MCF 10A (cell line): ENCODE results near the gene DEPP1. TPM values are rescaled to one million over a fixed set of nuclear protein-coding genes. Genes with fewer than 3 reads are reported as not detected.

Experiments used
- BruUV-seq: library from RNA; stranded (reverse); fragments of 400-500 nt; replicated peaks from 2 replicates; lab custom pipeline; 2021; lab: Mats Ljungman, UMichigan
- CTCF ChIA-PET: fragments of 300-600 bp; sonication (Branson Sonifier 250); formaldehyde crosslinking; extraction: SDS; loops from one replicate; lab custom pipeline; 2021; ENCODE audit warnings: antibody characterized with exemption, inconsistent platforms; lab: Yijun Ruan, JAX
- POLR2A ChIA-PET: fragments of 300-600, 350-650 bp; sonication (Branson Sonifier 250); formaldehyde crosslinking; extraction: SDS; loops from one replicate; lab custom pipeline; 2020; ENCODE audit warnings: antibody characterized with exemption, inconsistent platforms; lab: Yijun Ruan, JAX
- DNase-seq: peaks from one replicate; pipeline ENCODE4 v3.0.0-alpha.2; 2018; ENCODE audit not compliant: unreplicated experiment
- H3K27ac Mint-ChIP-seq: one replicate; pipeline ENCODE4 v1.8.0; 2022; ENCODE audit warnings: mild to moderate bottlenecking, low read depth, mixed read lengths; ENCODE audit not compliant: unreplicated experiment
- H3K27me3 Mint-ChIP-seq: one replicate; pipeline ENCODE4 v1.8.0; 2022; ENCODE audit warnings: mixed read lengths; ENCODE audit not compliant: insufficient read depth, unreplicated experiment
- H3K36me3 Mint-ChIP-seq: one replicate; pipeline ENCODE4 v1.8.0; 2022; ENCODE audit warnings: mild to moderate bottlenecking, moderate library complexity, mixed read lengths; ENCODE audit not compliant: insufficient read depth, unreplicated experiment
- H3K4me1 Mint-ChIP-seq: one replicate; pipeline ENCODE4 v1.8.0; 2022; ENCODE audit warnings: mixed read lengths; ENCODE audit not compliant: insufficient read depth, unreplicated experiment
- H3K4me3 Mint-ChIP-seq: one replicate; pipeline ENCODE4 v1.8.0; 2022; ENCODE audit warnings: mild to moderate bottlenecking, moderate library complexity, mixed read lengths; ENCODE audit not compliant: unreplicated experiment
- H3K9me3 Mint-ChIP-seq: one replicate; pipeline ENCODE4 v1.8.0; 2022; ENCODE audit warnings: mixed read lengths; ENCODE audit not compliant: unreplicated experiment
- CTCF ChIP-seq: fragments of 200-600 bp; IDR thresholded peaks from one replicate; pipeline ENCODE4 v1.8.0; 2022; ENCODE audit warnings: antibody characterized with exemption, mild to moderate bottlenecking; ENCODE audit not compliant: unreplicated experiment
- intact Hi-C: fragments of 100-400 bp; cut with micrococcal nuclease; formaldehyde crosslinking; loops from 2 replicates; pipeline ENCODE4 v1.14.1; 2022
- total RNA-seq: library from RNA; stranded (reverse); gene quantifications from 2 replicates; pipeline ENCODE4 v1.2.3, GENCODE V29; 2022

Gene DEPP1
- total RNA-seq, 1 experiment from 2014 or later, result 0.84 TPM

GRCh38 chr10:44955413-44956070 lies 23.1 kb downstream of the DEPP1 start:
- CTCF ChIA-PET, result no interaction called here
- Mint-ChIP-seq H3K36me3 (no peaks in the 10 kb centered on the region), H3K4me1 (peaks cover 9% of the 10 kb centered on the region), H3K27me3 (no peaks in the 10 kb centered on the region), H3K4me3 (no peak overlapping the region), H3K27ac (no peak overlapping the region), H3K9me3 (no peaks in the 10 kb centered on the region)
- intact Hi-C loops, result no loop called here
- POLR2A ChIA-PET, result no interaction called here
- DNase-seq, result no peak
- no TSS peak for BruUV-seq
- no peak for TF ChIP-seq CTCF

- BruUV-seq, result no TSS peak
- H3K4me1 Mint-ChIP-seq, result peaks cover 9% of the 10 kb centered on the region
Measured at GRCh38 chr10:44954962-44955361, 23.6 kb downstream of the DEPP1 start.

GRCh38 chr10:44954042-44954441 lies 24.6 kb downstream of the DEPP1 start:
- H3K36me3 Mint-ChIP-seq, result no peaks in the 10 kb centered on the region
- BruUV-seq, result no TSS peak
- no peak overlapping the region for H3K27ac Mint-ChIP-seq
- H3K4me1 Mint-ChIP-seq, result peaks cover 9% of the 10 kb centered on the region
- no peak overlapping the region for H3K4me3 Mint-ChIP-seq
- no peak for DNase-seq
- no peak for TF ChIP-seq CTCF
- H3K27me3 Mint-ChIP-seq, result no peaks in the 10 kb centered on the region
- ChIA-PET POLR2A (no interaction called here), CTCF (interaction anchor here (0.8 to 3.2 kb wide), 3 partner anchors 12 to 22 kb away, joined by 3 to 11 read pairs (median 10); no protein-coding TSS in a partner anchor)
- no peaks in the 10 kb centered on the region for H3K9me3 Mint-ChIP-seq
- intact Hi-C loops, result no loop called here

More at GRCh38 chr10:44954962-44955361, 23.6 kb downstream of the DEPP1 start:
- no peaks in the 10 kb centered on the region for H3K27me3 Mint-ChIP-seq
- ChIA-PET POLR2A (no interaction called here), CTCF (interaction anchor here (0.6 to 3.2 kb wide), 3 partner anchors 11 to 960 kb away, joined by 3 to 10 read pairs (median 5); no protein-coding TSS in a partner anchor)
- no peak for TF ChIP-seq CTCF
- H3K9me3 Mint-ChIP-seq, result no peaks in the 10 kb centered on the region
- no peaks in the 10 kb centered on the region for H3K36me3 Mint-ChIP-seq
- H3K4me3 Mint-ChIP-seq, result no peak overlapping the region
- DNase-seq, result no peak
- intact Hi-C loops, result no loop called here
- H3K27ac Mint-ChIP-seq, result no peak overlapping the region

- Mint-ChIP-seq H3K36me3 (no peaks in the 10 kb centered on the region), H3K4me3 (no peak overlapping the region), H3K9me3 (no peaks in the 10 kb centered on the region), H3K27me3 (no peaks in the 10 kb centered on the region), H3K27ac (no peak overlapping the region), H3K4me1 (no peaks in the 10 kb centered on the region)
- intact Hi-C loops, result no loop called here
- no peak for TF ChIP-seq CTCF
- POLR2A ChIA-PET, result no interaction called here
- no peak for DNase-seq
- BruUV-seq, result no TSS peak
- CTCF ChIA-PET, result interaction anchor here (0.5 to 3.2 kb wide), 5 partner anchors 14 to 609 kb away, joined by 3 to 11 read pairs (median 3); no protein-coding TSS in a partner anchor
Measured at GRCh38 chr10:44952779-44953231, 25.8 kb downstream of the DEPP1 start.
